NB4 (cell line): ENCODE data around the gene SEC31B.

Source experiments
- DNase-seq: peaks from one replicate; pipeline ENCODE4 v3.0.0; 2010; ENCODE audit warnings: low read depth
- H3K4me3 ChIP-seq: one replicate; pipeline ENCODE4 v1.5.1; 2011; ENCODE audit warnings: mild to moderate bottlenecking, low read depth, low read length, moderate library complexity
- CTCF ChIP-seq: IDR thresholded peaks from one replicate; pipeline ENCODE4 v1.5.1; 2012; ENCODE audit warnings: low read depth, low read length
- MAX ChIP-seq: IDR thresholded peaks from 2 replicates; pipeline ENCODE4 v1.6.1; 2011; ENCODE audit warnings: low read depth, low read length
- MYC ChIP-seq: IDR thresholded peaks from 2 replicates; pipeline ENCODE4 v1.6.1; 2011; ENCODE audit warnings: low read depth, low read length
- POLR2A ChIP-seq: IDR thresholded peaks from 2 replicates; pipeline ENCODE4 v1.6.1; 2011; ENCODE audit warnings: mild to moderate bottlenecking; ENCODE audit not compliant: insufficient read length; ENCODE audit errors: extremely low read depth

The SEC31B gene

GRCh38 chr10:100565206-100565985 lies 45.7 kb upstream of the SEC31B start:
- H3K4me3 ChIP-seq: no peak overlapping the region
- no peak for DNase-seq
- TF ChIP-seq POLR2A: no peak
- no peak for TF ChIP-seq MYC
- TF ChIP-seq CTCF: no peak
- TF ChIP-seq MAX: no peak

GRCh38 chr10:100562008-100562672 lies 42.5 kb upstream of the SEC31B start:
- no peak overlapping the region for H3K4me3 ChIP-seq
- peak; percentile 74 for DNase-seq
- no peak for TF ChIP-seq MAX
- TF ChIP-seq CTCF: peak; percentile 54

- TF ChIP-seq CTCF (no peak), MAX (no peak), MYC (no peak), POLR2A (no peak)
- no peak overlapping the region for H3K4me3 ChIP-seq
- DNase-seq: no peak
These were observed 41.3 kb upstream of the SEC31B start for GRCh38 chr10:100561005-100561404.

GRCh38 chr10:100560248-100560647 lies 40.6 kb upstream of the SEC31B start:
- H3K4me3 ChIP-seq: no peak overlapping the region
- TF ChIP-seq MYC (no peak), CTCF (no peak), MAX (no peak), POLR2A (no peak)
- no peak for DNase-seq

DNA sequence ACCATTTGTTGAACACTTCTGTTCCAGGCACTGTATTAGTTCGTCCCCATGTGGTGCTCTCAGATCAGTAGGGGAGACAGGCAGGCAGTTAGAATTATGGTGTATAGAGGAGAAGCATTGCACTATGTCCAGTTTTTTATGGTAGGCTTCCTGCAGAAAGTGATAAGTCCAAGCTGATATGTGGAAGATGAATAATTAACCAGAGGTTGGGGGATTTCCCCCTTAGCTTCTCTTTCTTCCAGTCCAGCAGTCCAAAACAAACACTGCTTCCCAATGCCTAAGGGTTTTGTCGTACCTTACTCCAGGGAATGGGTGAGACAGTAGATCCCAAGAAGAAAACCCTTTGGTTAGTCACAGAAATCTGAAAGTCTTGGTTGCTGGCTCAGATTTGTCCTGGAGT lies 35.2 kb upstream of the SEC31B start:
- no peak for DNase-seq
- H3K4me3 ChIP-seq: no peak overlapping the region
- TF ChIP-seq MYC: no peak
- TF ChIP-seq MAX: no peak
- TF ChIP-seq POLR2A: no peak
- no peak for TF ChIP-seq CTCF
